Neural cell (in vitro differentiated cells): Measurements from ENCODE around the gene EPAS1. TPM values are rescaled to one million over a fixed set of nuclear protein-coding genes. Genes with fewer than 3 reads are reported as not detected.

ENCODE experiments used
- H2AFZ ChIP-seq: fragments of 200-600, 300-800 bp; sonication (generic), shearing (Covaris generic); 2 replicates; pipeline ENCODE4 v1.6.0; 2014; ENCODE audit warnings: low read depth, mild to moderate bottlenecking, antibody characterized with exemption, low read length, moderate library complexity
- H3F3A ChIP-seq: fragments of 200-600 bp; shearing (Covaris generic); 2 replicates; pipeline ENCODE4 v1.6.1; 2016; ENCODE audit warnings: mild to moderate bottlenecking, moderate library complexity, mixed read lengths, antibody characterized with exemption, low read length; ENCODE audit not compliant: insufficient read depth, poor library complexity, severe bottlenecking
- H3K27ac ChIP-seq: fragments of 200-600, 300-800 bp; sonication (generic), shearing (Covaris generic); 2 replicates; pipeline ENCODE4 v1.5.1; 2014; ENCODE audit warnings: mild to moderate bottlenecking, low read length, moderate library complexity
- H3K27me3 ChIP-seq: fragments of 300-800, 200-600 bp; sonication (generic), shearing (Covaris generic); 2 replicates; pipeline ENCODE4 v1.6.0; 2014; ENCODE audit warnings: mild to moderate bottlenecking, low read depth, low read length, moderate library complexity; ENCODE audit not compliant: insufficient read depth
- H3K36me3 ChIP-seq: fragments of 300-800, 200-600 bp; sonication (generic), shearing (Covaris generic); 2 replicates; pipeline ENCODE4 v1.5.1; 2014; ENCODE audit warnings: mild to moderate bottlenecking, antibody characterized with exemption, low read length, moderate library complexity; ENCODE audit not compliant: insufficient read depth
- H3K4me2 ChIP-seq: fragments of 300-800, 200-600 bp; sonication (generic), shearing (Covaris generic); 2 replicates; pipeline ENCODE4 v1.6.0; 2014; ENCODE audit warnings: mild to moderate bottlenecking, low read length
- H3K4me3 ChIP-seq: fragments of 300-800, 200-600 bp; sonication (generic), shearing (Covaris generic); 2 replicates; pipeline ENCODE4 v1.5.1; 2014; ENCODE audit warnings: mild to moderate bottlenecking, low read length, moderate library complexity
- H3K79me2 ChIP-seq: fragments of 200-600 bp; shearing (Covaris generic); replicated peaks from 2 replicates; pipeline ENCODE4 v1.6.0; 2014; ENCODE audit warnings: mild to moderate bottlenecking, low read length, moderate library complexity; ENCODE audit not compliant: insufficient read depth
- H3K9ac ChIP-seq: fragments of 300-800, 200-600 bp; sonication (generic), shearing (Covaris generic); 2 replicates; pipeline ENCODE4 v1.6.1; 2016; ENCODE audit warnings: mild to moderate bottlenecking, low read length, mixed read lengths
- H3K9me2 ChIP-seq: fragments of 200-600 bp; shearing (Covaris generic); 2 replicates; pipeline ENCODE4 v1.6.1; 2016; ENCODE audit warnings: mild to moderate bottlenecking, low read length, mixed read lengths; ENCODE audit not compliant: insufficient read depth
- H3K9me3 ChIP-seq: fragments of 200-600, 300-800 bp; sonication (generic), shearing (Covaris generic); 2 replicates; pipeline ENCODE4 v1.6.1; 2016; ENCODE audit warnings: mild to moderate bottlenecking, mixed run types, low read length, moderate library complexity, mixed read lengths
- H4K20me1 ChIP-seq: fragments of 200-600 bp; shearing (Covaris generic); 2 replicates; pipeline ENCODE4 v1.6.1; 2016; ENCODE audit warnings: mild to moderate bottlenecking, mixed run types; ENCODE audit not compliant: insufficient read depth
- EP300 ChIP-seq: fragments of 450-650 bp; conservative IDR thresholded peaks from 2 replicates; pipeline ENCODE4 v1.6.1; 2014; ENCODE audit warnings: antibody characterized with exemption, mild to moderate bottlenecking, moderate library complexity; ENCODE audit not compliant: poor library complexity, severe bottlenecking
- EZH2 ChIP-seq: fragments of 200-600, 300-800 bp; shearing (Covaris generic), sonication (generic); IDR thresholded peaks from 2 replicates; pipeline ENCODE4 v1.6.1; 2014; ENCODE audit warnings: antibody characterized with exemption, low read length, borderline replicate concordance, mild to moderate bottlenecking; ENCODE audit not compliant: insufficient read depth, poor library complexity, severe bottlenecking
- MXI1 ChIP-seq: fragments of 450-650 bp; conservative IDR thresholded peaks from 2 replicates; pipeline ENCODE4 v1.6.1; 2014; ENCODE audit warnings: antibody characterized with exemption, mild to moderate bottlenecking; ENCODE audit not compliant: poor library complexity, severe bottlenecking
- POLR2AphosphoS5 ChIP-seq: IDR thresholded peaks from 2 replicates; pipeline ENCODE4 v1.6.1; 2012
- RAD21 ChIP-seq: fragments of 450-650 bp; conservative IDR thresholded peaks from 2 replicates; pipeline ENCODE4 v1.6.1; 2014; ENCODE audit warnings: antibody characterized with exemption, mild to moderate bottlenecking, moderate library complexity
- SMC3 ChIP-seq: fragments of 450-650 bp; conservative IDR thresholded peaks from 2 replicates; pipeline ENCODE4 v1.6.1; 2014; ENCODE audit warnings: antibody characterized with exemption, mild to moderate bottlenecking, moderate library complexity; ENCODE audit not compliant: poor library complexity
- TAF1 ChIP-seq: IDR thresholded peaks from 2 replicates; pipeline ENCODE4 v1.6.1; 2012; ENCODE audit warnings: low read depth
- polyA plus RNA-seq: library from polyadenylated mRNA; depleted of rRNA; stranded (reverse); fragments of >200 nt; gene quantifications from 2 replicates; pipeline ENCODE4 v1.2.3, GENCODE V29; 2014
- TF ChIP-seq, protein P1 (sequence below): fragments of 450-650 bp; IDR thresholded peaks from 2 replicates; pipeline ENCODE4 v1.5.1; 2014; ENCODE audit warnings: antibody characterized with exemption, mild to moderate bottlenecking, moderate library complexity; ENCODE audit not compliant: poor library complexity, severe bottlenecking
- TF ChIP-seq, protein P2 (sequence below): IDR thresholded peaks from 2 replicates; pipeline ENCODE4 v1.6.1; 2012; ENCODE audit warnings: borderline replicate concordance

The EPAS1 gene
- polyA plus RNA-seq, 1 donor from 2014 or later, result not detected

DNA sequence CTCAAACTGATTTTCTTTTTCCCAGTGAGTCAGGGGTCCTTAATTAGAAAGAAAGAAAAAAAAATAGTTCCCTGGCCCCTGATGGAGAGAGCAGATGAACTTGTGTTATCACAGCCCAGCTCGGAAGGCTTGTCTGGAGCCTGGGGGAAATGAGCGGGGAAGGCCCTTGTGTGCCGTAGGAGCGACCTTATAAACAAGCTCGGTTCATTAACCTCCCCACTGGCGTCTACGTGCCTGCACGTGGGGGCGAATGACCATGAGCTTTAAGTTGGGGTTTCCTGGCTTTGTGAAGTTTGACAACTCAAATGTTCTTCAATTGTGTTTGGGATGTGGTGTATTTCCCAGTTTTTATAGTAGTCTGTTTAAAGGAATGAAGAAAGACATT lies 69.5 kb downstream of the EPAS1 start:
- Histone ChIP-seq H4K20me1 (no peaks in the 10 kb centered on the region), H3K4me2 (no peak overlapping the region), H3K9ac (no peak overlapping the region), H3F3A (no peaks in the 10 kb centered on the region), H3K27me3 (no peaks in the 10 kb centered on the region), H3K9me3 (no peaks in the 10 kb centered on the region), H3K79me2 (no peaks in the 10 kb centered on the region), H3K9me2 (no peaks in the 10 kb centered on the region), H3K36me3 (no peaks in the 10 kb centered on the region), H3K27ac (no peak overlapping the region), H3K4me3 (no peak overlapping the region), H2AFZ (no peak overlapping the region)
- TF ChIP-seq, protein P1, sequence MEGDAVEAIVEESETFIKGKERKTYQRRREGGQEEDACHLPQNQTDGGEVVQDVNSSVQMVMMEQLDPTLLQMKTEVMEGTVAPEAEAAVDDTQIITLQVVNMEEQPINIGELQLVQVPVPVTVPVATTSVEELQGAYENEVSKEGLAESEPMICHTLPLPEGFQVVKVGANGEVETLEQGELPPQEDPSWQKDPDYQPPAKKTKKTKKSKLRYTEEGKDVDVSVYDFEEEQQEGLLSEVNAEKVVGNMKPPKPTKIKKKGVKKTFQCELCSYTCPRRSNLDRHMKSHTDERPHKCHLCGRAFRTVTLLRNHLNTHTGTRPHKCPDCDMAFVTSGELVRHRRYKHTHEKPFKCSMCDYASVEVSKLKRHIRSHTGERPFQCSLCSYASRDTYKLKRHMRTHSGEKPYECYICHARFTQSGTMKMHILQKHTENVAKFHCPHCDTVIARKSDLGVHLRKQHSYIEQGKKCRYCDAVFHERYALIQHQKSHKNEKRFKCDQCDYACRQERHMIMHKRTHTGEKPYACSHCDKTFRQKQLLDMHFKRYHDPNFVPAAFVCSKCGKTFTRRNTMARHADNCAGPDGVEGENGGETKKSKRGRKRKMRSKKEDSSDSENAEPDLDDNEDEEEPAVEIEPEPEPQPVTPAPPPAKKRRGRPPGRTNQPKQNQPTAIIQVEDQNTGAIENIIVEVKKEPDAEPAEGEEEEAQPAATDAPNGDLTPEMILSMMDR, result no peak
- TF ChIP-seq TAF1 (no peak), MXI1 (no peak), EZH2 (no peak), EP300 (no peak), POLR2AphosphoS5 (no peak), RAD21 (no peak), SMC3 (no peak)
- TF ChIP-seq, protein P2, sequence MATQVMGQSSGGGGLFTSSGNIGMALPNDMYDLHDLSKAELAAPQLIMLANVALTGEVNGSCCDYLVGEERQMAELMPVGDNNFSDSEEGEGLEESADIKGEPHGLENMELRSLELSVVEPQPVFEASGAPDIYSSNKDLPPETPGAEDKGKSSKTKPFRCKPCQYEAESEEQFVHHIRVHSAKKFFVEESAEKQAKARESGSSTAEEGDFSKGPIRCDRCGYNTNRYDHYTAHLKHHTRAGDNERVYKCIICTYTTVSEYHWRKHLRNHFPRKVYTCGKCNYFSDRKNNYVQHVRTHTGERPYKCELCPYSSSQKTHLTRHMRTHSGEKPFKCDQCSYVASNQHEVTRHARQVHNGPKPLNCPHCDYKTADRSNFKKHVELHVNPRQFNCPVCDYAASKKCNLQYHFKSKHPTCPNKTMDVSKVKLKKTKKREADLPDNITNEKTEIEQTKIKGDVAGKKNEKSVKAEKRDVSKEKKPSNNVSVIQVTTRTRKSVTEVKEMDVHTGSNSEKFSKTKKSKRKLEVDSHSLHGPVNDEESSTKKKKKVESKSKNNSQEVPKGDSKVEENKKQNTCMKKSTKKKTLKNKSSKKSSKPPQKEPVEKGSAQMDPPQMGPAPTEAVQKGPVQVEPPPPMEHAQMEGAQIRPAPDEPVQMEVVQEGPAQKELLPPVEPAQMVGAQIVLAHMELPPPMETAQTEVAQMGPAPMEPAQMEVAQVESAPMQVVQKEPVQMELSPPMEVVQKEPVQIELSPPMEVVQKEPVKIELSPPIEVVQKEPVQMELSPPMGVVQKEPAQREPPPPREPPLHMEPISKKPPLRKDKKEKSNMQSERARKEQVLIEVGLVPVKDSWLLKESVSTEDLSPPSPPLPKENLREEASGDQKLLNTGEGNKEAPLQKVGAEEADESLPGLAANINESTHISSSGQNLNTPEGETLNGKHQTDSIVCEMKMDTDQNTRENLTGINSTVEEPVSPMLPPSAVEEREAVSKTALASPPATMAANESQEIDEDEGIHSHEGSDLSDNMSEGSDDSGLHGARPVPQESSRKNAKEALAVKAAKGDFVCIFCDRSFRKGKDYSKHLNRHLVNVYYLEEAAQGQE, result no peak

- H3K27ac ChIP-seq, result no peak overlapping the region
- H3K36me3 ChIP-seq, result no peaks in the 10 kb centered on the region
- H3F3A ChIP-seq, result no peaks in the 10 kb centered on the region
- no peaks in the 10 kb centered on the region for H3K9me2 ChIP-seq
- H3K4me2 ChIP-seq, result no peak overlapping the region
- H3K27me3 ChIP-seq, result no peaks in the 10 kb centered on the region
- no peaks in the 10 kb centered on the region for H3K9me3 ChIP-seq
- TF ChIP-seq EP300 (no peak), EZH2 (no peak), MXI1 (no peak), SMC3 (no peak), RAD21 (no peak), TAF1 (no peak), POLR2AphosphoS5 (no peak)
- TF ChIP-seq, protein P1, result no peak
- TF ChIP-seq, protein P2, result no peak
- no peak overlapping the region for H2AFZ ChIP-seq
- H3K79me2 ChIP-seq, result no peaks in the 10 kb centered on the region
- no peak overlapping the region for H3K9ac ChIP-seq
- H3K4me3 ChIP-seq, result no peak overlapping the region
- H4K20me1 ChIP-seq, result no peaks in the 10 kb centered on the region
Measured at GRCh38 chr2:46367286-46367685, 70.1 kb downstream of the EPAS1 start.
